H1 (cell line): ENCODE measurements around the gene IFNA13. TPM values are rescaled to one million over a fixed set of nuclear protein-coding genes. Genes with fewer than 3 reads are reported as not detected.

Experiments
- CTCF ChIA-PET: fragments of 300-600 bp; sonication (Branson Sonifier 250); formaldehyde crosslinking; loops from one replicate; lab custom pipeline; 2021; ENCODE audit not compliant: partially characterized antibody; lab: Charles Lee
- POLR2A ChIA-PET: fragments of 300-600 bp; sonication (Branson Sonifier 250); formaldehyde crosslinking; loops from one replicate; lab custom pipeline; 2021; ENCODE audit warnings: inconsistent platforms; ENCODE audit not compliant: partially characterized antibody; lab: Charles Lee
- DNase-seq, 2 experiments: peaks; one replicate each; pipeline versions ENCODE4 v3.0.0 to v3.0.0-alpha.2; 2010 to 2022; ENCODE audit warnings: low spot score in 2 of 2, low read depth in 1 of 2, mixed read lengths in 1 of 2
- FAIRE-seq: peaks from 2 replicates; lab custom pipeline; 2011; peaks lifted over from hg19 to GRCh38; lab: Jason Lieb, UNC
- H2AFZ ChIP-seq: 2 replicates; pipeline ENCODE4 v1.8.1; 2012; ENCODE audit warnings: low read length, inconsistent platforms
- H2AK5ac ChIP-seq: 2 replicates; pipeline ENCODE4 v1.6.1; 2013; ENCODE audit warnings: low read depth, low read length
- H2BK120ac ChIP-seq: replicated peaks from 2 replicates; pipeline ENCODE3; 2013; ENCODE audit warnings: low read depth, low read length, inconsistent platforms
- H2BK12ac ChIP-seq: 2 replicates; pipeline ENCODE4 v1.6.1; 2013; ENCODE audit warnings: low read depth, low read length
- H2BK15ac ChIP-seq: 2 replicates; pipeline ENCODE4 v1.6.1; 2013; ENCODE audit warnings: low read length
- H2BK20ac ChIP-seq: 2 replicates; pipeline ENCODE4 v1.6.1; 2013; ENCODE audit warnings: low read length
- H2BK5ac ChIP-seq: 2 replicates; pipeline ENCODE4 v1.6.1; 2013; ENCODE audit warnings: low read depth, low read length
- H3K14ac ChIP-seq: 2 replicates; pipeline ENCODE4 v1.6.1; 2013; ENCODE audit warnings: inconsistent platforms; ENCODE audit not compliant: insufficient read length
- H3K18ac ChIP-seq: 2 replicates; pipeline ENCODE4 v1.6.1; 2013; ENCODE audit warnings: low read length; ENCODE audit errors: extremely low read depth
- H3K23ac ChIP-seq: 2 replicates; pipeline ENCODE4 v1.6.1; 2013; ENCODE audit warnings: inconsistent platforms; ENCODE audit not compliant: insufficient read length
- H3K23me2 ChIP-seq: 2 replicates; pipeline ENCODE4 v1.6.1; 2013; ENCODE audit warnings: low read depth, low read length
- H3K27ac ChIP-seq: 2 replicates; pipeline ENCODE4 v1.6.1; 2011; ENCODE audit warnings: low read depth, low read length, inconsistent platforms
- H3K27me3 ChIP-seq, 4 experiments: replicated peaks in 1 of 4; 1 replicate in 1 of 4; 2 replicates in 3 of 4; pipeline versions ENCODE4 v1.6.1 to v1.8.1; 2011 to 2013; ENCODE audit warnings: low read length in 3 of 4, mild to moderate bottlenecking in 3 of 4, inconsistent platforms in 2 of 4, mixed read lengths in 2 of 4, moderate library complexity in 1 of 4; ENCODE audit not compliant: control insufficient read depth in 3 of 4, insufficient read depth in 3 of 4; ENCODE audit errors: extremely low read depth in 1 of 4
- H3K36me3 ChIP-seq, 4 experiments: 2 replicates each; pipeline versions ENCODE4 v1.6.1 to v1.8.1; 2011 to 2013; ENCODE audit warnings: mild to moderate bottlenecking in 4 of 4, low read length in 3 of 4, moderate library complexity in 2 of 4, control low read depth in 1 of 4, inconsistent platforms in 1 of 4; ENCODE audit not compliant: insufficient read depth in 4 of 4, control insufficient read depth in 2 of 4
- H3K4ac ChIP-seq: replicated peaks from 2 replicates; pipeline ENCODE3; 2013; ENCODE audit warnings: low read length, low read depth, mixed read lengths, inconsistent platforms; ENCODE audit not compliant: insufficient read length
- H3K4me1 ChIP-seq, 4 experiments: replicated peaks in 1 of 4; 1 replicate in 1 of 4; 2 replicates in 3 of 4; pipeline versions ENCODE4 v1.6.1 to v1.8.1; 2011 to 2013; ENCODE audit warnings: low read length in 3 of 4, inconsistent platforms in 2 of 4, mixed read lengths in 1 of 4; ENCODE audit not compliant: insufficient read depth in 4 of 4, control insufficient read depth in 3 of 4
- H3K4me2 ChIP-seq, 2 experiments: 2 replicates each; pipeline versions ENCODE4 v1.6.1 to v1.8.1; 2011 to 2013; ENCODE audit warnings: low read depth in 2 of 2, low read length in 2 of 2, control low read depth in 1 of 2, inconsistent platforms in 1 of 2, mild to moderate bottlenecking in 1 of 2; ENCODE audit not compliant: insufficient read depth in 1 of 2
- H3K4me3 ChIP-seq, 4 experiments: fragments of 200-600, 300-600 bp in 1 of 4; sonication (generic), shearing (Covaris generic), sonication (Bioruptor Twin) in 1 of 4; 2 replicates each; pipeline versions ENCODE4 v1.5.1 to v1.8.1; 2011 to 2016; ENCODE audit warnings: low read length in 4 of 4, low read depth in 3 of 4, control low read depth in 2 of 4, inconsistent platforms in 2 of 4, mild to moderate bottlenecking in 2 of 4, mixed read lengths in 1 of 4, moderate library complexity in 1 of 4; ENCODE audit not compliant: insufficient read depth in 2 of 4; ENCODE audit errors: extremely low read depth in 1 of 4
- H3K56ac ChIP-seq: replicated peaks from 2 replicates; pipeline ENCODE3; 2013; ENCODE audit warnings: low read depth, mild to moderate bottlenecking, mixed read lengths, low read length, inconsistent platforms; ENCODE audit not compliant: insufficient read length
- H3K79me1 ChIP-seq: 2 replicates; pipeline ENCODE4 v1.6.1; 2013; ENCODE audit warnings: low read depth, low read length, control low read depth
- H3K79me2 ChIP-seq, 2 experiments: 2 replicates each; pipeline versions ENCODE4 v1.6.1 to v1.8.1; 2012 to 2013; ENCODE audit warnings: low read length in 2 of 2, mild to moderate bottlenecking in 2 of 2, inconsistent platforms in 1 of 2; ENCODE audit not compliant: insufficient read depth in 2 of 2, control insufficient read depth in 1 of 2
- H3K9ac ChIP-seq, 4 experiments: replicated peaks in 1 of 4; 1 replicate in 1 of 4; 2 replicates in 3 of 4; pipeline versions ENCODE4 v1.6.1 to v1.8.1; 2011 to 2013; ENCODE audit warnings: low read depth in 3 of 4, low read length in 3 of 4, control low read depth in 2 of 4, mild to moderate bottlenecking in 2 of 4, moderate library complexity in 2 of 4, inconsistent platforms in 1 of 4; ENCODE audit errors: extremely low read depth in 1 of 4
- H3K9me3 ChIP-seq, 2 experiments: 2 replicates each; pipeline versions ENCODE4 v1.6.1 to v1.8.1; 2012 to 2013; ENCODE audit warnings: mild to moderate bottlenecking in 2 of 2, moderate library complexity in 2 of 2, control low read depth in 1 of 2, inconsistent platforms in 1 of 2, low read depth in 1 of 2, low read length in 1 of 2, mixed read lengths in 1 of 2; ENCODE audit not compliant: insufficient read depth in 2 of 2
- H4K20me1 ChIP-seq, 2 experiments: replicated peaks in 1 of 2; 2 replicates each; pipeline versions ENCODE3 to v1.8.1; 2011 to 2013; ENCODE audit warnings: inconsistent platforms in 2 of 2, low read length in 2 of 2, mild to moderate bottlenecking in 1 of 2; ENCODE audit not compliant: insufficient read depth in 2 of 2, control insufficient read depth in 1 of 2
- H4K5ac ChIP-seq: 2 replicates; pipeline ENCODE4 v1.6.1; 2013; ENCODE audit warnings: low read length, low read depth, mixed read lengths, inconsistent platforms; ENCODE audit not compliant: insufficient read length
- H4K8ac ChIP-seq: 2 replicates; pipeline ENCODE4 v1.8.0; 2013; ENCODE audit warnings: mild to moderate bottlenecking, moderate library complexity, low read length, inconsistent platforms; ENCODE audit not compliant: insufficient read depth; ENCODE audit errors: extremely low read depth
- H4K91ac ChIP-seq: replicated peaks from 2 replicates; pipeline ENCODE3; 2013; ENCODE audit warnings: low read length, mixed read lengths, inconsistent platforms; ENCODE audit not compliant: insufficient read length
- CBX5 ChIP-seq: fragments of 300-800, 300-1000 bp; sonication (generic); IDR thresholded peaks from 2 replicates; pipeline ENCODE4 v1.7.1; 2016; ENCODE audit warnings: antibody characterized with exemption, low read length, low read depth
- CHD1 ChIP-seq: IDR thresholded peaks from 2 replicates; pipeline ENCODE4 v1.6.1; 2012; ENCODE audit warnings: low read depth, low read length, improper control_type of control experiment
- JUN ChIP-seq: IDR thresholded peaks from 2 replicates; pipeline ENCODE4 v1.6.1; 2011; ENCODE audit warnings: low read depth, mild to moderate bottlenecking, improper control_type of control experiment, low read length
- RFX5 ChIP-seq: IDR thresholded peaks from 2 replicates; pipeline ENCODE4 v1.6.1; 2011; ENCODE audit warnings: low read depth, low read length, improper control_type of control experiment, borderline replicate concordance
- RNF2 ChIP-seq: fragments of 200-900, 300-1000 bp; sonication (generic); IDR thresholded peaks from 2 replicates; pipeline ENCODE4 v1.7.1; 2016; ENCODE audit warnings: borderline replicate concordance, low read depth, mild to moderate bottlenecking, antibody characterized with exemption, low read length; ENCODE audit not compliant: poor library complexity, severe bottlenecking; ENCODE audit errors: missing control alignments
- SP1 ChIP-seq: IDR thresholded peaks from 2 replicates; pipeline ENCODE4 v1.6.1; 2011; ENCODE audit warnings: low read depth, low read length
- WGBS, 2 experiments: shearing (Covaris generic) in 1 of 2; methylation state at CpG; one replicate each; pipeline versions ENCODE4 v1.1.6 to v1.1.7; 2013 to 2015; ENCODE audit warnings: low lambda C conversion rate in 2 of 2, mixed read lengths in 2 of 2, inconsistent platforms in 1 of 2, low coverage in 1 of 2, missing lambda C conversion rate in 1 of 2; ENCODE audit not compliant: insufficient replicate concordance in 2 of 2, insufficient coverage in 1 of 2, insufficient read length in 1 of 2; ENCODE audit errors: extremely low coverage in 1 of 2, missing lambda C conversion rate in 1 of 2; 5-methylcytosine and 5-hydroxymethylcytosine counted together
- polyA plus RNA-seq, 7 experiments: library from polyadenylated mRNA; depleted of rRNA in 3 of 7; stranded (reverse) in 5 of 7; unstranded in 2 of 7; fragments of >200 nt in 5 of 7; fragments of 200-250 nt in 2 of 7; gene quantifications; 1 replicate in 5 of 7; 2 replicates in 1 of 7; 4 replicates in 1 of 7; pipeline versions ENCODE4 v1.2.1 to v1.2.3, GENCODE V29; 2011 to 2013; ENCODE audit warnings: missing spikeins in 2 of 7, mixed read lengths in 2 of 7
- total RNA-seq: library from RNA; stranded (reverse); fragmentation: NEBNext Ultra II Directional; extraction: Animal tissue kit (Norgen Biotek cat#: 25700); gene quantifications from 2 replicates; pipeline ENCODE4 v1.2.1, GENCODE V29; 2021

Gene IFNA13
- total and polyA plus RNA-seq, 2 of the 8 experiments (the other 6 are each of a cell fraction or from before 2014, with no cell fraction given): not detected

DNA sequence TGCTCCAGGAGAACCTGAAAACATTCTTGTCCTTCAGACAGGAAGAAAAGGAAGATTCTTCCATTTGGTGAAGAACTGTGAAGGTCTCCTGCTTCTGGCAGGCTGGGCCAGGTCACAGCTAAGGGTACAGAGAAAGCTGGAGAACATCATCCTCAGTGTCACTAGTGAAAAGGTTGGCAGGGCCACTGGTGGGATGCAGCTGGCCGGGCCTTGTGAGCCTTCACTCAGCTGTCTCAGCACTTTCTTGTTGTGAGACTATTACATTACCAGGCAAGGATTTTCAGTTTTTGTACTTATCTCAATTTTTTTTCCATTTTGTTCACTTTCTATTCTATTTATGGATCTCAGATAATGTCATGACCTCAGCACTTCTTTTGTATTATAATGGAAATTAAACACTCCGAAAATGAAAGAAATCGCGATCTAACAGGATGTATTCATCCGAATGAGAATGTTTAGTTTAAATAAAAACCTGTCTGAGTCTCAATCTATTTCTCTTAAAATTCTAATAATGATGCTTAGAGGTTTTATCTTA, 31.2 kb upstream of the IFNA13 start:
- Histone ChIP-seq H4K8ac (no peak overlapping the region), H2BK12ac (no peak overlapping the region), H3K9me3 (no peaks in the 10 kb centered on the region), H3K27me3 (peaks cover 0 to 25% (median 17%) of the 10 kb centered on the region in 4 experiments; a peak in 5 of 7 replicates), H3K14ac (no peak overlapping the region), H3K4me3 (no peak overlapping the region), H2BK15ac (no peak overlapping the region), H3K36me3 (no peaks in the 10 kb centered on the region), H3K23ac (no peak overlapping the region), H2BK20ac (no peak overlapping the region), H2AFZ (no peak overlapping the region), H4K91ac (no peak overlapping the region), H3K23me2 (no peaks in the 10 kb centered on the region; the same call in 1 of the 2 replicates), H3K79me1 (no peaks in the 10 kb centered on the region), H3K56ac (no peak overlapping the region), H4K20me1 (no peaks in the 10 kb centered on the region), H4K5ac (no peak overlapping the region), H3K9ac (no peak overlapping the region), H3K4me1 (no peaks in the 10 kb centered on the region), H3K27ac (no peak overlapping the region), H3K4ac (no peak overlapping the region), H2BK5ac (no peak overlapping the region), H3K79me2 (no peaks in the 10 kb centered on the region), H2AK5ac (no peak overlapping the region), H3K4me2 (no peak overlapping the region), H2BK120ac (no peak overlapping the region), H3K18ac (no peak overlapping the region)
- DNase-seq: no peak
- CTCF ChIA-PET: interaction anchor here (1.5 to 4.1 kb wide), 8 partner anchors 13 to 204 kb away, joined by 4 to 19 read pairs (median 6); no protein-coding TSS in a partner anchor
- FAIRE-seq: no peak
- WGBS, 2 experiments: 91% methylated on average over 5 of the region's 5 CpGs; no CpG with 5 or more reads in 1 of the 2 experiments
- no peak for TF ChIP-seq SP1
- TF ChIP-seq JUN: no peak
- no peak for TF ChIP-seq CBX5
- TF ChIP-seq CHD1: no peak
- no peak for TF ChIP-seq RFX5
- TF ChIP-seq RNF2: no peak
- POLR2A ChIA-PET: no interaction called here
